ENCODE data around the gene HMCN2.
"Not testable (repeated sequence)": the region's sequence is repeated elsewhere in the genome, so short reads cannot be mapped to it uniquely, and the experiment has no call there.

The HMCN2 gene

DNA sequence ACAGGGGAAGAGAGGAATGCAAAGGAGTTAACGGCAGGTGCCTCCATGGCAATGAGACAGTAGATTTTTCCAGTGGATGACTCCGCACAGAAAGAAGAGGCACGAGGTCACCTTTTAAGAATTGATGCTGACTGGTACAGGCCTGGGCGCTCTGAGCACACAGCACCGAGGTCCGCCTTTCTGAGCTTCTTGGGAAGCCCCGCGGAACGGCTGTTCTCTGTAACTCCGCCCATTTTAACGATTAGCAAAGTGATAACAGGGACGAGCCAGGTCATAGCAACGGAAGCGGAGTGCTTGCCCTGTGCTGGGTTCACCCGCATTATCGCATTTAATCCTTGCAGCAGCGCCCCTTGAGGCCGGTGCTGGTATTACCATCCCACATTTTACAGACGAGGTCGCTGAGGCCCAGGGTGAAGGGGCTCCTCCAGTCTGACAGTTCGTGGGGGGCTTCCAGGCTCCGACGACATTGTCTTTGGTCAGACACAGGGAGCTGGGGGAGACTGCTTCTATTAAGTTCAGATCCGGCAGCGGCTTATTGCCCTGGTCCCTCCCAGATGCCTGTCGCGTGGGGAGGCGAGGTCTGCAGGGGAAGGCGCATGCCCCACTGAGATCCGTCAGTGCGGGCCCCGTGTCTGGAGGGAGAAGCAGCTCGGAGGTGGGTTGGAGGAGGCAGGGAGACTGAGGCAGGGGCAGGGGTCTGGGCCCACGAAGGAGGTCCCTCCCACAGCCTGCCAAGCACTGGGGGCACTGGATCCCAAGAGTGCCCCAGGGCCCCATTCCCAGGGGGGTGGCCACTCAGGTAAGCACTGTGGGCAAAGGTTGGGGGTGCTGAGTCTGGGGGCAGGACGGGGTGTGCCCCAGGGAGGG is 22.3 kb upstream of the HMCN2 start:
- H3K4me1 ChIP-seq, result peaks cover 8 to 29% (median 24%) of the 10 kb centered on the region in 10 experiments; a peak in 19 of 20 replicates
- H3K9me3 ChIP-seq (replicated peaks in 1 of 11), result no peaks in the 10 kb centered on the region
- H3K4me3 ChIP-seq, result no peak overlapping the region
- no peaks in the 10 kb centered on the region for H3K36me3 ChIP-seq
- no peak for TF ChIP-seq Cebpa-rat (IDR thresholded peaks at IDR 0.05)
- peak overlapping the region in 5 of 11 experiments; percentile 2 to 33 (median 31); a peak in 8 of 22 replicates for H3K4me2 ChIP-seq
- no peaks in the 10 kb centered on the region for H3K27me3 ChIP-seq
- no peak overlapping the region for H3K9ac ChIP-seq
- H3K27ac ChIP-seq, result no peak overlapping the region
- no peaks in the 10 kb centered on the region for H4K20me1 ChIP-seq

DNA sequence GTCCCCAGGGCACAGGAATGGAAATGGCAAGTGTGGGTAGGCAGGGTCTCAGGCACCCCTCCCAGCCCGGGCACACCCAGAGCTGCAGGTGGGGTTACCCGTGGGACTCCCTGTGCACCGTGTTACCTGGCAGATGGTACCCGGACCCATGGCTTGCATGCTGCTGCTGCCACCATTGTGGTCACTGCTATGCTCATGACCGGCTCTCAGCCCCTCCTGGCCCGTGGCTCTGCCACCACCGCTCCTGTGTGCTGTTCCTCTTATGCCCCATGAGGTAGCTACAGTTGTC is 21.7 kb upstream of the HMCN2 start:
- Histone ChIP-seq H3K9me3 (replicated peaks in 1 of 11) (no peaks in the 10 kb centered on the region), H4K20me1 (no peaks in the 10 kb centered on the region), H3K4me1 (peaks cover 7 to 27% (median 22%) of the 10 kb centered on the region in 10 experiments; a peak in 19 of 20 replicates), H3K9ac (no peak overlapping the region), H3K36me3 (no peaks in the 10 kb centered on the region), H3K27me3 (no peaks in the 10 kb centered on the region), H3K27ac (no peak overlapping the region), H3K4me2 (no peak overlapping the region), H3K4me3 (no peak overlapping the region)
- no peak for TF ChIP-seq Cebpa-rat (IDR thresholded peaks at IDR 0.05)

DNA sequence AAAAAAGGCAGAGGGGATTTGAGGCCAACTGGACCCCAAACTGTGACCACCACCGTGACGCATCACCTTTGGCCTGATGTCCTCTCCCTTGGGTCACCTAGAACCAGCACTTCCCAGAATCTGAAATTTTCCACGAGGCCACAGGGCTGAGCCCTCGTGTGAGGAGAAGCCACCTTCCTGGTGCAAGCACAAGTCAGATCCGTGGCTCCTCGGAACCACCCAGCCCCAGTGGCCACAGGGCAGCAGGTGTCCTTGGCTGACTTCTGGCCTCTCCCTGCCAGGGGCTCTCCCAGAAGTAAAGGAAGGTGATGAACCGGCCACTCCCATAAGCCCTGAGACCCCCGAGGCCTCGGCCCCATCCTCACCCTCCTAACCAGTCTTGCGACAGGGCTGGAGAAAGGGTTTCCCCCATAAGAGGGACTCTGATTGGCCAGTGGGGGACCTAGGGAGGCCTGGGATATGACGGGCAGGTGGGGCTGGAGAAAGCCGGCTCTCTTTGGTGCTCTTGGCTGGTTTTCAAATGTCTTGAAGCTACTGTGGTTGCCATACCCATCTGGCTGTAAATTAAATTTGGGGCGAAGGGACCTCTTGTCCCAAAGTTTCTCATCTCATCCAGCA is 20.9 kb upstream of the HMCN2 start:
- no peaks in the 10 kb centered on the region for H3K36me3 ChIP-seq
- no peak for TF ChIP-seq Cebpa-rat (IDR thresholded peaks at IDR 0.05)
- no peaks in the 10 kb centered on the region for H4K20me1 ChIP-seq
- H3K4me3 ChIP-seq, result no peak overlapping the region
- H3K4me1 ChIP-seq, result peaks cover 7 to 19% (median 18%) of the 10 kb centered on the region in 10 experiments; a peak in 19 of 20 replicates
- no peak overlapping the region for H3K27ac ChIP-seq
- H3K27me3 ChIP-seq, result no peaks in the 10 kb centered on the region
- no peak overlapping the region for H3K4me2 ChIP-seq
- H3K9me3 ChIP-seq (replicated peaks in 1 of 11), result no peaks in the 10 kb centered on the region
- no peak overlapping the region for H3K9ac ChIP-seq

DNA sequence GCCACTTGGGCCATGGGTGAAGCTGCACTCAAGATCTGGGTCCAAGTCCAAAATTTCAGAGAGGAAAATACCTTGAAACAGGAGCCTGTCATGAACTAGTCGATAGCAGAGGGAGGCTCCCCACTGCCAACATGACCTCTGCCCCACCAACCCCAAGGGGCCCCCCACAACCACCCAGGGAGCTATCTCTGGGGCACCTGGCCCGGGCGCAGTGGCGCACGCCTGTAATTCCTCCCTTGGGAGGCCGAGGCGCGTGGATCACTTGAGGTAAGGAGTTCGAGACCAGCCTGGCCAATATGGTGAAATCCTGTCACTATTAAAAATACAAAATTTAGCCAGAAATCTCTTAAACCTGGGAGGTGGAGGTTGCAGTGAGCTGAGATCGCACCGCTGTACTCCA is 20.1 kb upstream of the HMCN2 start:
- H3K9me3 ChIP-seq (replicated peaks in 1 of 11), result no peaks in the 10 kb centered on the region
- H3K36me3 ChIP-seq, result no peaks in the 10 kb centered on the region
- H3K4me3 ChIP-seq, result no peak overlapping the region
- H3K9ac ChIP-seq, result no peak overlapping the region
- no peaks in the 10 kb centered on the region for H3K27me3 ChIP-seq
- no peak overlapping the region for H3K27ac ChIP-seq
- TF ChIP-seq Cebpa-rat (IDR thresholded peaks at IDR 0.05), result no peak
- no peaks in the 10 kb centered on the region for H4K20me1 ChIP-seq
- no peak overlapping the region for H3K4me2 ChIP-seq
- peaks cover 7 to 11% (median 10%) of the 10 kb centered on the region in 10 experiments; a peak in 17 of 20 replicates for H3K4me1 ChIP-seq

DNA sequence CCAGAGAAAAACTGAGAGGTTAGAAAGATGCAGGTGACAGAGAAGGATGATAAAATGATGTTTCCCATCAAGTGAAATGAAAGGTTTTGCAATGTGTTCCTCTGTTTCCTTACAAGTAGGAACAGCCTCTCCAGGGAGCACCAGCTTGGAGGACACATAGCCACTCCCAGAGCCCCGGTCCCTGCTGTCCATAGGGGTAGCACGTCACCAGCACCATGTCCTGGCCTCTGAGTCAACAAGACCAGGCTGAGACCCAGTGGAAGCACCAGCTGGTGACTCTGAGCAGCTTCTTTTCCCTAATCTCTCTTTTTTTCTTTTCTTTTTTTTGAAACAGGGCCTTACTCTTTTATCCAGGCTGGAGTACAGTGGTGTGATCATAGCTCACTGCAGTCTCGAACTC is 19.4 kb upstream of the HMCN2 start:
- no peak overlapping the region for H3K4me3 ChIP-seq
- H3K9me3 ChIP-seq (replicated peaks in 1 of 11), result peaks cover 0 to 5% (median 0%) of the 10 kb centered on the region in 11 experiments; a peak in 3 of 22 replicates
- H3K27ac ChIP-seq, result no peak overlapping the region
- peaks cover 2 to 5% (median 4%) of the 10 kb centered on the region in 10 experiments; a peak in 15 of 20 replicates for H3K4me1 ChIP-seq
- no peaks in the 10 kb centered on the region for H3K27me3 ChIP-seq
- TF ChIP-seq Cebpa-rat (IDR thresholded peaks at IDR 0.05), result no peak
- no peaks in the 10 kb centered on the region for H4K20me1 ChIP-seq
- no peaks in the 10 kb centered on the region for H3K36me3 ChIP-seq
- H3K9ac ChIP-seq, result no peak overlapping the region
- no peak overlapping the region for H3K4me2 ChIP-seq

DNA sequence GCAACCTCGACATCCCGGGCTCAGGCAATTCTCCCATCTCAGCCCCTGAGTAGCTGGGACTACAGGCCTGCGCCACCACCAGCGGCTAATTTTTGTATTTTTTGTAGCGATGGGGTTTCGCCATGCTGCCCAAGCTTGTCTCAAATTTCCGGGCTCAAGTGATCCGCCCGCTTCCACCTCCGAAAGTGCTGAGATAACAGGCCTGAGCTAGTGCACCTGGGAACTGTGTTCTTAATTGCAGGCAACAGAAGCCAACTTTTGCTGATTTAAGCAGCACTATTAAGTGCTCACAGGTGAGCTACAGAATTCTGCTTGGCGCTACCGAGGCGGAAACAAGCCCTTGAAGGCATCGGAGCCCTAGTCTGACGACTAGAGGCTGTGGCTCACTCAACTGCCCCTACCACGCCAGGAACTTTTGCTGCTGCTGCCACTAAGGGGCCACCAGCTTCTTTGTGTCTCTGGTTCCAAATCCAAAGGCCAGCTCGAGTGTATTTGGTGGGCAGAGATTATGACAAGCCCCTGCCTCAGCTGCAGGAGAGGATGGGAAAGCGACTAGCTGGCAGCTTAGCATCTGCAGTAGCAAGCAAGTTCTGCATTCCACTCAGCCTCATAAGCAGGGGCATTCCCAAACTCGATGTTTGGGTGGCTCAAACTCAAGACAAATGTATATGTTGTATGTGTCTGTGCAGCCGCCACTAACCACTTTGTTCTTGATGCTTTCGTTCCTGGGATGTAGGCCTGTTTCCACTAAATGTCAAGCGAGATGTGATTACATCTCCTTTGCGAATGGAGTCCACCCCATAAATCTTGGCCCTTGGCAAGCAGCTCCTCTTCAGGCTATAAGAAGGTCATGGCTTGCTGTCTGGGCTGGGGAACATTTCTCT is 10.6 kb upstream of the HMCN2 start:
- H3K4me3 ChIP-seq, result no peak overlapping the region
- peaks cover 0 to 9% (median 0%) of the 10 kb centered on the region in 10 experiments; a peak in 2 of 20 replicates for H3K4me1 ChIP-seq
- peaks cover 15 to 27% (median 20%) of the 10 kb centered on the region in 11 experiments for H3K9me3 ChIP-seq (replicated peaks in 1 of 11)
- H3K4me2 ChIP-seq, result no peak overlapping the region
- no peaks in the 10 kb centered on the region for H4K20me1 ChIP-seq
- H3K36me3 ChIP-seq, result no peaks in the 10 kb centered on the region
- no peak overlapping the region for H3K27ac ChIP-seq
- H3K27me3 ChIP-seq, result no peaks in the 10 kb centered on the region
- TF ChIP-seq Cebpa-rat (IDR thresholded peaks at IDR 0.05), result no peak
- no peak overlapping the region for H3K9ac ChIP-seq

DNA sequence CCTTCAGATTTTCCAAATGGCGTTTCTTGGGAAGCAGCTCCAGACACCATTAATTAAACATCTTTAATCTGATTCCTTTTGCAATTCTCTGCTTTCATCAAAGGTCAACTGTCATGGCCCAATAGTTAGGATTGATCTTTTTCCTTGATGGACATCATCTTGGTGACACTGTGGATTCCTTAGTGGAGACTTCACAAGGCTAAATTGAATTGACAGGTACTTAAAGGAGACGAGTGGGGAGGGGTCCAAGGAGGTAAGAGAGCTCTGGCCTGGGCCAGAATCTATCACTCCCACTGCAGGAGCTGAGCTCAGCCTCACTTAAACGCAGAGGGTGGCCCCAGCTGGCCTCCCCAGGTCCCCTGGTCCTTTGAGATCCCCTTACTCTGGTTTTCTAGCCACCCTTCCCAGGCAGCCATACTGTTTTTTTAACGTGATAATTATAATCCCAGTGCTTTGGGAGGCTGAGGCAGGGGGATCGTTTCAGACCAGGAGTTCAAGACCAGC is 9.9 kb upstream of the HMCN2 start:
- peaks cover 15 to 27% (median 20%) of the 10 kb centered on the region in 11 experiments for H3K9me3 ChIP-seq (replicated peaks in 1 of 11)
- TF ChIP-seq Cebpa-rat (IDR thresholded peaks at IDR 0.05), result no peak
- H4K20me1 ChIP-seq, result no peaks in the 10 kb centered on the region
- no peak overlapping the region for H3K4me2 ChIP-seq
- no peak overlapping the region for H3K4me3 ChIP-seq
- H3K4me1 ChIP-seq, result peaks cover 0 to 9% (median 0%) of the 10 kb centered on the region in 10 experiments; a peak in 2 of 20 replicates
- no peak overlapping the region for H3K9ac ChIP-seq
- H3K27me3 ChIP-seq, result no peaks in the 10 kb centered on the region
- no peak overlapping the region for H3K27ac ChIP-seq
- no peaks in the 10 kb centered on the region for H3K36me3 ChIP-seq

DNA sequence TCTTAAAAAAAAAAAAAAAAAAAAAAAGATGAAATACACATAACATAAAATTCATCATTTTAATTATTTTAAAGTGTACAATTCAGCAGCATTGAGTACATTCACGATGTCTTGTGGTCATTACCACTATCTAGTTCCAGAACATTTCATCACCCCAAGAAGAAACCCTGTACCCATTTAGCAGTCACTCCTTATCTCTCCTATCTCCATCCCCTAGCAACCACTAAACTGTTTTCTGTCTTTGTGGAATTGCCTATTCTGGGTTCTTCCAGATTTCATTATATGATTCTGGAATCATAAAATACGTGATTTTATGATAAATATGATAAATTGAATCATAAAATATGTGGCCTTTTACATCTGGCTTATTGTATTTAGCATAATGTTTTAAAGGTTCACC is 8.9 kb upstream of the HMCN2 start:
- TF ChIP-seq Cebpa-rat (IDR thresholded peaks at IDR 0.05), result no peak
- no peaks in the 10 kb centered on the region for H3K36me3 ChIP-seq
- H3K4me3 ChIP-seq, result no peak overlapping the region

DNA sequence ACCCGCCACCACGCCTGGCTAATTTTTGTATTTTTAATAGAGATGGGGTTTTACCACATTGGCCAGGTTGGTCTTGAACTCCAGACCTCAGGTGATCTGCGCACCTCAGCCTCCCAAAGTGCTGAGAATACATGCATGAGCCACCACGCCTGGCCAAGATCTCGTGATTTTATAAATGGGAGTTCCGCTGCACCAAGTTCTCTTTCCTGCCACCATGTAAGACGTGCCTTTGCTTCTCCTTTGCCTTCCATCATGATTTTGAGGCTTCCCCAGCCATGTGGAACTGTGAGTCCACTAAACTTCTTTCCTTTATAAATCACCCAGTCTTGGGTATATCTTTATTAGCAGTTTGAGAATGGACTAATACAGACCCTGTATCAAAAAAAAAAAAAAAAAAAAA is 7.4 kb upstream of the HMCN2 start:
- H3K27me3 ChIP-seq, result peaks cover 3 to 11% (median 7%) of the 10 kb centered on the region in 11 experiments; a peak in 20 of 22 replicates
- H3K4me2 ChIP-seq, H4K20me1 ChIP-seq, H3K4me1 ChIP-seq, H3K27ac ChIP-seq, H3K4me3 ChIP-seq, H3K9ac ChIP-seq, H3K36me3 ChIP-seq: not testable (repeated sequence)
- H3K9me3 ChIP-seq (replicated peaks in 1 of 11), result peaks cover 12 to 24% (median 19%) of the 10 kb centered on the region in 11 experiments

More for the DNA sequence above, 8.9 kb upstream of the HMCN2 start:
- Histone ChIP-seq H3K9ac (no peak overlapping the region), H4K20me1 (no peaks in the 10 kb centered on the region), H3K27me3 (0 out of 22 replicates have a peak, but pooled peaks cover 0 to under 1% (median 0%) of the 10 kb centered on the region in 11 experiments), H3K9me3 (replicated peaks in 1 of 11) (peaks cover 12 to 24% (median 19%) of the 10 kb centered on the region in 11 experiments), H3K27ac (no peak overlapping the region), H3K4me1 (peaks cover 0 to 9% (median 0%) of the 10 kb centered on the region in 10 experiments; a peak in 2 of 20 replicates), H3K4me2 (no peak overlapping the region)
